GM21381 (cell line): ENCODE measurements around the gene DQX1.

ENCODE experiments used
- ATAC-seq: cut with Tn5 transposase; IDR thresholded peaks from one replicate; pipeline ENCODE4 v1.9.1; 2021; ENCODE audit warnings: mild to moderate bottlenecking, moderate library complexity; ENCODE audit not compliant: unreplicated experiment

The DQX1 gene

DNA sequence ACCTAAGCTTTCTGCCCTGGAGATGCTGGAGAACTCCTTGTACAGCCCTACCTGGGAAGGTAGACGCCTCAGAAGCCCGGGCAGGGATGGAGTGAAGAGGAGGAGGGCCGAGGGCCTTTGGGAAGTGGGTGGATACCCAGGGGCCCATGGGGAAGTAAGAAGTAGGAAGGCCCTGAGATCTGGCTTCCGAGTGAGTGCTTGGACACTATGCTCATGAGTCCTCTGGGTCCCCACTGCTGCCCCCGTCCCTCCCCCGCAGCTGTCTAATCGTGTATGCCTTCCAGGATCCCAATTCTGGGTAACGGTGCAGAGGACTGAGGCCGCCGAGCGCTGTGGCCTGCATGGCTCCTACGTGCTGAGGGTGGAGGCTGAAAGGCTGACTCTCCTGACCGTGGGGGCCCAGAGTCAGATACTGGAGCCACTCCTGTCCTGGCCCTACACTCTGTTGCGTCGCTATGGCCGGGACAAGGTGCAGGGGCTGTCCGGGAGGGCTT, 29.6 kb upstream of the DQX1 start:
- no peak for ATAC-seq

DNA sequence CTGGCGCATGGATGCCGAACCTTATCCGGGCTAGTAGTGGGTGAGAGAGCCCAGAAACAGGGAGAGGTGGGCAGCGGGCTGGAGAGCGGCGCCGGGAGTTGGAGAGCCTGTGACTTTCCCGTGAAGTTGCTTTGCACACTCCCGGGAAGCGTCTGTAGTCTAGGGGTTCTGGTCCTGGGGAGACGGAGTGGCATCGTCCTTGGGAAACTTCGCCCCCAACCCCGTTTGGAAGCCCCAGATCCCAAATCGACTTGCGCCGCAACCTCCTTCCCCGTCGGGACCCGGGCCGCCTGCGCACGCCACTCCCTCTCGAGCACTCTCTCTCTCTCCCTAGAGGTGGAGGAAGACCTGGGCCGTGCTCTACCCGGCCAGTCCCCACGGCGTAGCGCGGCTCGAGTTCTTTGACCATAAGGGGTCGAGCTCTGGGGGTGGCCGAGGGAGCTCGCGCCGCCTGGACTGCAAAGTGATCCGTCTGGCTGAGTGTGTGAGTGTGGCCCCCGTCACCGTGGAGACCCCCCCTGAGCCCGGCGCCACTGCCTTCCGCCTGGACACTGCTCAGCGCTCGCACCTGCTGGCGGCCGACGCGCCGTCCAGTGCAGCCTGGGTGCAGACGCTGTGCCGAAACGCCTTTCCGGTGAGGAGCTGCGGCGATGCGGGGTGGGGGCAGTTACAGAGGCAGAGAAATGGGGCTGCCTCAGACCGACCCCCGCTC, 28.9 kb upstream of the DQX1 start:
- ATAC-seq = peak; percentile 32

DNA sequence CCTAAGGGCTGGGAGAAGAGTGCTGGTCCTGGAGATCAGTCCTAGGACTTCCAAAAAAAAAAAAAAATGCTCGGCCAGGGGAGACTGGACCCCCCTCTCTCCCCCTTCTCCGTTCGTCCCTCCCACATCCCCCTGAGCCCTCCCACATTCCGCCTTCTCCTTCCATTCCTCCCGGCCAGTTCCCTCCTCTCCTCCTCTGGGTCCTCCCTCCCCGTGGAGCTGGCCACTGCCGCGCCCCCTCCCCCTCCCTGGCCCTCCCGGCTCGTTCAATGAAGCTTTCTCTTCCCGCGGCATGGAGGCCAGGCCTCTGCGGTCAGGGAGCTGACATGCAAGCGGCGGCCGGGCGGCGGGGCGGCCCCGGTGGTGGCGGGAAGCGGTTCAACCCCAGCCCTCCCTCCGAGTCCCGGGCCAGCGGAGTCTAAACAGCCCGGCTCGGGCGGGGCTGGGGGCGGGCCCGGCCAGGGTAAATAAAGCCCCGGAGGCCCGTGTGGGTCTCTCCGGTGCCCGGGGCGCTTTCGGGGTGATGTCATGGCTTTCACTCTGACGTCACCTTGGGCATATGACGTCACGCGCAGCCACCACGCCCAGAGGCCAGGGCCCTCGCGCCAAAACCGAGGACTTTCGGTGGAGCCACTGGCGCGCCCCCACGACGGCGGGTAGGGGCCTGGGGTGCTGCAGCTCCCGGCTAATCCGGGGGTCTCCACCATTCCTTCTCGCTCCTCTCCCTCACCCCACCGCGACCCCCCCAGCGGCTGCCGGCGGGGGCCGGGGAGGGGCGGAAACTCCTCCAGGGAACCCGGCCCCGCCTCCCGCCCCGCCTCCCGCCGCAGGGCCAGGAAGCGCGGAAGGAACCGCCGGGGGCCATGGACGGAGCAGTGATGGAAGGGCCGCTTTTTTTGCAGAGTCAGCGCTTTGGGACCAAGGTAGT, 28.1 kb upstream of the DQX1 start, which contains the start of the genes DOK1 and LOXL3:
Gene DOK1, plus strand, starts transcription at position 829 of the 928 bp plus-strand sequence. Its CDS starts 35 bp downstream, at position 864.
Gene LOXL3, minus strand, starts transcription at position 51 of the 928 bp plus-strand sequence. CDS start 1,308 bp downstream, outside the sequence.
- peak; percentile 56 for ATAC-seq

DNA sequence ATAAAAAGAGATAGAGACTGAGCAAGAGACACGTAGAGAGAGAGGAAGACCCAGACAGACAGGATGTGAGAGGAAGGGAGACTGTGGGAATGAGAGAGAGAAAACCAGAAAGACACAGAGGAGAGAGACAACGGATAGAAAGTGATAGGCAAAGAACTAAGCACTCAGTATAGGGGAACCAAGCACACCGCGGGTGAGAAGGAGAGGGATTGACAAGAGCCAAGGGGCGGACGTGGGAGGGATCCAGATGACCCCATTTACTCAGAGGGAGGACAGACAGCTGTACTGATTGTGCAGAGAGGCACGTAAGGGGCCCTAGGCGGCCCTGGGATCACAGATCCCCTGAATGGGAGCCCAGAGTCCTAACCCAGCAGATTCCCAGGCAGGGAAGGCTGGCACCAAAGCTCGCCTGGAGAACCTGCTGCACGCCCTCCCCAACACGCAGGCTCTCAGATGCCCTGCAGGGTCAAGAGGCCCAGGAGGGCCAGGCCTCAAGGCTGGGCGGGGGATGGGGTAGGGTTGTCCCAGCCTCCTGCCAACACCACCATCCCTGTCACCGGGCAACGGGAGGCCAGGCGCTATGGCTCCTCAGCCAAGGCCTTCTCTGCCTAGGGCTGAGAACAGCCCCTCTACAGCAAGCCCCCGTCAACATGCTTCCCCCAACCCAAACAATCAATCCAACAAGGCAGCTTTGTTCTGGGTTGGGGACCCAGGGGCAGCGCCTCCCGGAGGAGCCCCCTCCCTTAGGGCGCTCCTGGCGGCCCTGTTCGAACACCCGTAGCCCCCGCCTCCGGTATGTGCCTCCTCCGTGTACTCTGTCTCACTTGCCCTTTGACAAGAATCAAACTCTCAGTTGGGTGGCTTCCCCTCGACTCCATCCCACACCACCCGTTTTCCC, 27.1 kb upstream of the DQX1 start:
- ATAC-seq = no peak

DNA sequence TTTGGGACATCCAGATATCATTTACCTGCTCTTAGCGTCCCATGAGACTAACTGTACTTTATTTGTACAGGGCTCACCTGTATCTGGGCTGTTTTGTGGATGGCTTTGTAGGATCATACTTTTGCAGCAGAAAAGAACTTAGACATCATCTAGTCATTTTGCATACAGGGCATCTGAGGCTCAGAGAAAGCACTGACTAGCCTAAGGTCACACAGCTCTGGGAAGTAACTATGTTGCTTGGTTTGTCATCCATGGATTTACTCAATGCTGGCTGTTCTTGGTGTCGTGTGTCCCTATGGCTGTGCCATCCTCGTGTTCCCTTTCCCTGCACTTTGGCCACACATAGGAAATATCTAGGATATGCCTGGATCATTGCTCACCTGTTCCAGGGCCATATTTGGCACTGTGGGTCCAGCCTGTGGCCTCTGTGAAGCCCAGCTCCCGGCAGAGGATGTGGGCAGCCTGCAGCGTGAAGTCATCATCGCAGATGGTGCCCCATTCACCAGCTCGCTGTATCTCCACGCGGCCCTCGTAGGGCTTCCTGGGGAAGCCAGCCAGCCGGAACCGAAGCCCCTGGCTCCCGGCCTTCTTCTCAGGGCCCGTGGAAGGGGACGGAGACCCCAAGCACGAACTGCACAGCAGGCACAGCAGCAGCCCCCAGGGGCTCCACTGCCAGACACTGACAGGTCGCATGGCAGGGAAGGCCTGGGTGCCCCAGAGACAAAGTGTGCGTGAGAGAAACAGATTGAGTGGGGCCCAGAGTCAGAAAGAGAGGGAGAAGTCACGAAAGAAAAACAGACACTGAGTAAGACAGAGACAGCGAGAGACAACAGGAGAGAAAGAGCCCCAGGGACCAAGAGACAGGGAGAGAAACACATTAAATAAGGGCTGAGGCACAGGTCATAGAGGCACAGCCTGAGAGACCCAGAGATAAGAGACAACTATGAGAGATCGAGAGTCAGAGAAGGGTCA, 26.2 kb upstream of the DQX1 start:
- ATAC-seq = no peak

- no peak for ATAC-seq
Observed at GRCh38 chr2:74551530-74551929, 25.5 kb upstream of the DQX1 start.

DNA sequence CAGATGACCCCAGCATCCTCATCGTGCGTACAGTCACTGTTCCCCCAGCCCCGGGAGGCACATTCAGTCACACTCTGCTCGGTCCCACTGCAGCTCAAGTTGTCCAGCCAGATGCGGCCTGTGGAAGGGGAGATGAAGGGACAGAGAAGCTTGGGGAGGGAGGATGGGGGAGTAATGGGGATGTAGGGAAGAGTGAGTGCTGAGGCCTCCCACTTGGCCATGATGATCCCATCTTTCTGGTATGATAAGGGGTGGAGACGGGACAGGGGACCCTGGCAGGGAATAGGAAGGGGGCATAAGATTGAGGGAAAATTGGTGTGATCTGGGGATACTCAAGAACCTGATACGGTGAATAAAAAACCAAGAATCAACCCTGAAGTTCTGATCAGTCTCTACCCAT, 24.2 kb upstream of the DQX1 start:
- ATAC-seq = no peak

DNA sequence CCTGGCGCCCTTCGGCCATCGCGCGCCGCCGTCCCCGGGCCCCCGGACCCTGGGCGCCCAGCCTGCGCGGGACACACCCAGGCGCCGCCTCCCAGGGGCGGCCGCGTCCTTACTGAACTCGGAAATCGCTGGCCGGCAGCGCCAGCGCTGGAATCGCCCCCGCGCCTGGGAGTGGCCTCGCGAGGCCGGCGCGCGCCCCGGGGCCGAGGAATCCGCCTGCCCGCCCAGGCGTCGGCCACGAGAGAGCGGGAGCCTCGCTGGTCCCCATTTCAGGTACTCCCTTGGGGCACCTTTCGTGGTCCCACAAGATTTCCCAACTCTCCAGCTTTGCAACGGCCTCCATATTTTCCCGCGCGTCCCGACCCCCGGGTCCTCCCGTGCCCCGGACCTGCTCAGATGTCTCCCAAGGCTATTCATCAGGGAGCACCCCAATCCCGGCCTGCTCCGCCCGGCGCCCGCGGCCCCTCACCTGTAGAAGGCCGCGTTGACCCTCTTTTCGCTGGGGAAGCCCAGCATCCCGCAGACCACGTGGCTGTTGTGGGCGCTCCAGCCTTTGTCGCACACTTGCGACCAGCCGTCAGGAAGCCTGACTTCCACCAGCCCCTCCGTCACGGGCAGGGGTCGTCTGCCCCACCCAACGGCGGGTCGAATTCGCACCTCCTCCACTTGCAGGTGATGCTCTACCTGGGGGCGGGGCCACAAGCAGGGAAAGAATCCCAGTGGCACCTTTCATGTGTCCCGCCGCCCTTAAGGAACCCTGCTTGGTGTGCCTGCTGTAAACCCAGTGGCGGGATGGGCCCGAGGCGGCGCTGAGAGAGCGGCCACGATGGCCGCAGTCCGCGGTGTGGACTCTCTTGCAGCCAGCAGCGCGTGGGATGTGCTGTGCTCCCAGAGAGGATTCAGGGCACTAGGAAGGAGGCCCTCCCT, 23.1 kb upstream of the DQX1 start:
- ATAC-seq = no peak

DNA sequence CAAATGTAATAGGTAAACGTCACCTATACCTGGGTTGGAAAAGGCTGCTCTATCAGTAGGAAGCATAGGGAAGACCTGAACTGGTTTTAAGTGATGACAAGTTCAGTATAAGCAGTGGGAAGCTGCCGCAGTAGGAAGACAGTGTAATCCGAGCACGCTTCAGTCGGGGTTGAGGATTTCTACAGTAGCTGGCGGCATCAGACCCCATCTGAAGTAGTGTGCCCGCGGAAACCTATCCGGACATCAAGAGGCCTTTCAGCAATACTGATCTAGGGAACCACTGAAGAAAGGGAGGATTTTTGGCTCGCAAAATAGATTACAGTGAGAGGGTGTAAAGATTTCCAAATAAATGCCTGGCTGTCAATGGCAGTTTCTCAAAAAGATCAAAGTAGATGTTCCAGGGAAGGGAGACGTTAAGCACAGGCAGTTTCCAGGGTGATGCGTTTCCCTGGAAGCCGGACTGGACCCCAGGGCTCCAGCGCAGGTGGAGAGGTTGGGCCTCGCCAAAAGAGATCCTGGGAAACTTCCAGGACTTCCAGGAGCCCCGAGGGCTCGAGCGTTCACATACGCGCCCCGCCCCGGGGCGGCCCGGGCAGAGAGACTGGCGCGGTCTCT, 22.4 kb upstream of the DQX1 start:
- ATAC-seq = no peak

DNA sequence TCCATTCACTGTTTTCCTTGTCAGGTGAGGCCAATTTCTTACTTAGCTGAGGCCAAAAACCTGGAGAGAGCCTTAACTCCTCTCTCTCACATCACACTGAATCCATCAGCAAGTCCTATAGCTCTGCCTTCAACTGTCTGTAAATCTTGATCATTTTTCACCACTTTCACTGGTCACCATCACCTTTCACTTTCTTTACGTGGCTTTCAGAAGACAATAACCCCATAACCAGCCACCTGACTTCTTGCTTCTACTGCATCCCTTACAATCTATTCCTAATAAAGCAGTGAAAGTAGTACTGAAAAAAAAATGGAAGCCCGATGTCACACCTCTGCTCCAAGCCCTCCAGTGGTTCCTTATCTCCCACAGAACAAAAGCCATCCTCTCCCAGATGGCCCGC, 20.0 kb upstream of the DQX1 start:
- ATAC-seq = no peak

DNA sequence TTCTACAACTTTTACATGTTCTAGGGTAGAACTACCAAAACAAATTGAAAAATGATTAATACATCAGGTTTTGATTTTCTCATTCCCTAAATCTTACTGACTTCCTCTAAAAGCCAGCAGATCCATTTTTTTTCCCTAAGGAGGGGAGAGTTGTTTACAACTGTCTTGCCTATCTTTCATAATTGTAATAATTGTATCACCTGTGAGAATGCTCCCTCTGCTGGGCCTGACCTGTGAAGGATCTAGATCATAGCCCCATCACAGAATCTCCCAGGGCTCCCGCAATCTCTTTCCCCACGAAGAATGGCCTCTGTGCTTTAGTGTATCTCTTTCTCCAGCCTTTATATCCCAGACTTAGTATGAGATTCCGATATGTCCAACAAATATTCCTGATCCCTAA, 18.6 kb upstream of the DQX1 start:
- ATAC-seq = no peak

GRCh38 chr2:74542978-74543377, 16.9 kb upstream of the DQX1 start:
- no peak for ATAC-seq

- ATAC-seq = no peak
Observed at GRCh38 chr2:74540291-74540690, 14.3 kb upstream of the DQX1 start.

DNA sequence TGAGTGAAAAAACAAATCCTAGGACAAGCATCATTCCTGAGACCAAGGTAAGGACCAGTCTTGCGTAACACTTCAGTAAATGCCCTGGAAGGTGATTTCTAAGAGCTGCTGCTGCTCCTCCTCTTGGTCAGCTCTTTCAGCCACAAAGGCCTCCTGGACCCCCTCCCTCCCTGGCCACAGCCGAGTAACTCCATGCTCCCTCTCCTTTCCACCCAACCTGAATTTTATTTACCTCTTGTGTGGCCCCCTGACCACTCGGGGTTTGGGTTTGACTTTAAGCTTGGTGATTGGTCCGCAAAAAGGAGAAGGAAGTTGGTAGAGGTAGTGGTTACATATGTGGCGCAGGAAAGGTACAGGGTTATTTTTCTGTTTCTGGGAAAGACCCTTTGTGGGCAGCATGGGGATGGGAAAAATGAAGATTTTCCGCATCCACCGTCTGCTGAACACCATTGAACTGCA, 12.9 kb upstream of the DQX1 start:
- no peak for ATAC-seq

GRCh38 chr2:74537140-74537539, 11.1 kb upstream of the DQX1 start:
- no peak for ATAC-seq

DNA sequence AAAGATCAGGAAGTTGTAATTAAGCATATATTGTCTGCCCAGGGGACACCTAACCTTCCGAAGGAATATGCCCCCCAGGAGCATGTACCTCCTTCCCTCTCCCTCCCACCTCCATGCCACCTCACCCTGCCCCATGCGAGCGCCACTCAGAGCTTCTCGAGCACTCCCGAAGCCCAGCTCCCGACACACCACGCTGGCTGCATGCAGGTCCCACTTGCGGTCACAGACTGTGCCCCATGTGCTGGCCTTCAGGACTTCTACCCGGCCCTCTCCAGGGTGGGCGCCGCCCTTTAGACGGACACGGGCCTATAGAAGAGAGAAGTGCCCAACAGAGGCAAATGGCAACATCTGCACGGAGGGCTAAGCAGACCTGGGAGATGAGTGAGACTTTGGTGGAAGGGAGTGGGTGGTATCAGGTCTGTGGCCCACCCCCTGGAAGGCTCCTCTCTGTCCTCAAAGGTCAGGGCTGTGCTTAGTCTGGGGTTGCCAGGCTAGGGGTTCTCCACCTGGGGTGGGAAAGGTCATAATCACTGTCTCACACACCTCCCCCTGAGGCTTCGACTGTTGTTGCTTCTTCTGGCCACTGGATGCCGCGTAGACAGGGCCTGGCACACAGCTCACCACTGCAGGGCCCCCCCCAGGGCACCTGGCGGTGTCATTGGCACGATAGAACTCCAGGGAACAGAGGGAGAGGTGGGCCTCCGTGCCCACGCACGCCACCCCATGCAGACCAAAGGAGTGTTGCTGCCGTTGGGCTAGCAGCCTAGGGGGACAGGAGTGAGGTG, 10.3 kb upstream of the DQX1 start:
- no peak for ATAC-seq

GRCh38 chr2:74535440-74535965, 9.5 kb upstream of the DQX1 start:
- no peak for ATAC-seq
